GM18951 (cell line): ENCODE measurements around the gene PKIG.

ENCODE experiments used
- POLR2A ChIP-seq: IDR thresholded peaks from 4 replicates; pipeline ENCODE4 v1.6.1; 2011; ENCODE audit warnings: mild to moderate bottlenecking; ENCODE audit not compliant: insufficient read length, insufficient read depth; ENCODE audit errors: extremely low read depth
- in situ Hi-C: fragments of 300-500 bp; cut with MboI; formaldehyde crosslinking; loops from one replicate; pipeline ENCODE4 v1.12.0; 2022; ENCODE audit warnings: low sequenced_read_pairs, mixed read lengths, inconsistent platforms; ENCODE audit not compliant: unreplicated experiment

The PKIG gene

GRCh38 chr20:44662261-44662660, 79.9 kb downstream of the PKIG start:
- no peak for TF ChIP-seq POLR2A
- in situ Hi-C loops: no loop called here

DNA sequence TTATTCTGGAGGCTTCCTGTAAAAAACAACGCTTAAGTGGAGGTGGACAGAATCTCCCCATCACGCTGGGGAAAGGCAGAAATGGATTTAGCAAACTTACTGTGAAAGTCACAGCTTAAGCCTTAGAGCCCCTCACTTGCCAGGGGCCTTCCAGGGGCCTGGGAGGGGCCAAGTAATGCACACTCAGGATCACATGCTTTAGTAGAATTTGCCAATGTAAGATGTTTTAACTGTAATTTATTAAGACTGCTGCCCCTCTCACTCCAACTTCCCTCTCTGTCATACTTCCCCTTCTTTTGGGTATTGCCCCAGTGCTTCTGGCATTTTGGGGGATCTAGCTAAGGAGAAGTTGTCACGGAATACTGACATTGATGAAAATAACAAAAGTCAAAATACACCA, 81.8 kb downstream of the PKIG start:
- TF ChIP-seq POLR2A: no peak
- in situ Hi-C loops: no loop called here

DNA sequence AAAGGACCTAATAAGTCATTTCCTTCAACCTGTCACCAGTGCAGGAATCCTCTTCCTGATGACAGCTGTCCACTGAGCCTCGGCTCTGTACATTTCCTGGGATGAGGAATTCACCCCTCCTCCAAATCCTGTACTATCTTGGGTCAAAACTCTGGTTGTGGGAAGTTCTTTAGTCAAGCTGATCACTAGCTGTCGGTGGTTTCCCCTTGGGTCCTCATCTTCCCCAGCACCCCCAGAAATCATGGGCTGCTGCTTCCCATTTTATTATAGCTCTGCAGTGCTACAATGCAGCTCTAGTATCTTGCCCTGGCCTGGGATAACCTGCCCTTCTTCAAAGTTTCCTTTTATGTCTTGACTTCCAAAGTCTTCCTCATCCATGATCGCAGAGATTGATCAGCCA, 83.7 kb downstream of the PKIG start:
- TF ChIP-seq POLR2A: no peak
- in situ Hi-C loops: no loop called here
